H9 (cell line): ENCODE measurements around the gene TENM4. TPM values are rescaled to one million over a fixed set of nuclear protein-coding genes. Genes with fewer than 3 reads are reported as not detected.
A peak's percentile ranks its signal among the peaks of the same experiment; 100 is the strongest.

Experiments
- DNase-seq: peaks from one replicate; pipeline ENCODE4 v3.0.0-alpha.2; 2017
- H2AFZ ChIP-seq: one replicate; pipeline ENCODE4 v1.6.1; 2013; ENCODE audit warnings: mild to moderate bottlenecking, low read length, control low read depth, moderate library complexity
- H2AK5ac ChIP-seq: 2 replicates; pipeline ENCODE4 v1.6.1; 2013; ENCODE audit warnings: low read length, control low read depth, mixed read lengths; ENCODE audit not compliant: insufficient read length
- H2BK120ac ChIP-seq: one replicate; pipeline ENCODE4 v1.6.1; 2013; ENCODE audit warnings: low read depth, mild to moderate bottlenecking, low read length, control low read depth, inconsistent platforms; ENCODE audit not compliant: poor library complexity, severe bottlenecking
- H2BK12ac ChIP-seq: 2 replicates; pipeline ENCODE4 v1.6.1; 2013; ENCODE audit warnings: low read length, control low read depth, mixed read lengths, low read depth; ENCODE audit not compliant: insufficient read length
- H2BK15ac ChIP-seq: 2 replicates; pipeline ENCODE4 v1.6.1; 2013; ENCODE audit warnings: low read depth, low read length, control low read depth
- H2BK20ac ChIP-seq: one replicate; pipeline ENCODE4 v1.6.1; 2013; ENCODE audit warnings: low read depth, mild to moderate bottlenecking, low read length, control low read depth, inconsistent platforms; ENCODE audit not compliant: poor library complexity, severe bottlenecking
- H2BK5ac ChIP-seq: 2 replicates; pipeline ENCODE4 v1.6.1; 2013; ENCODE audit warnings: low read length, control low read depth, mixed read lengths; ENCODE audit not compliant: insufficient read length
- H3K14ac ChIP-seq: 2 replicates; pipeline ENCODE4 v1.6.1; 2013; ENCODE audit warnings: low read length, control low read depth; ENCODE audit not compliant: insufficient read depth
- H3K18ac ChIP-seq: 2 replicates; pipeline ENCODE4 v1.6.1; 2013; ENCODE audit warnings: low read depth, mild to moderate bottlenecking, mixed read lengths, low read length, control low read depth; ENCODE audit not compliant: insufficient read length
- H3K23ac ChIP-seq: 2 replicates; pipeline ENCODE4 v1.6.1; 2013; ENCODE audit warnings: low read length, control low read depth, mixed read lengths, low read depth; ENCODE audit not compliant: insufficient read length
- H3K23me2 ChIP-seq: 2 replicates; pipeline ENCODE4 v1.6.1; 2013; ENCODE audit warnings: low read depth, mild to moderate bottlenecking, mixed read lengths, low read length, control low read depth; ENCODE audit not compliant: insufficient read length, poor library complexity, severe bottlenecking
- H3K27ac ChIP-seq: 2 replicates; pipeline ENCODE4 v1.5.1; 2013; ENCODE audit warnings: low read length, control low read depth, mixed read lengths, low read depth; ENCODE audit not compliant: insufficient read length
- H3K27me3 ChIP-seq: 2 replicates; pipeline ENCODE4 v1.6.1; 2013; ENCODE audit warnings: low read length, control low read depth, inconsistent platforms; ENCODE audit not compliant: insufficient read depth
- H3K4ac ChIP-seq: 2 replicates; pipeline ENCODE4 v1.6.1; 2013; ENCODE audit warnings: low read depth, mild to moderate bottlenecking, control low read depth, inconsistent platforms, low read length, moderate library complexity
- H3K4me1 ChIP-seq: 2 replicates; pipeline ENCODE4 v1.6.1; 2013; ENCODE audit warnings: low read length, control low read depth, inconsistent platforms; ENCODE audit not compliant: insufficient read depth
- H3K4me2 ChIP-seq: 2 replicates; pipeline ENCODE4 v1.6.1; 2013; ENCODE audit warnings: low read length, control low read depth, mixed read lengths; ENCODE audit not compliant: insufficient read length, insufficient read depth
- H3K56ac ChIP-seq: 2 replicates; pipeline ENCODE4 v1.6.1; 2013; ENCODE audit warnings: low read depth, mild to moderate bottlenecking, mixed read lengths, low read length, control low read depth; ENCODE audit not compliant: insufficient read length
- H3K79me1 ChIP-seq: 2 replicates; pipeline ENCODE4 v1.6.1; 2013; ENCODE audit warnings: low read depth, mild to moderate bottlenecking, moderate library complexity, low read length, control low read depth, inconsistent platforms; ENCODE audit not compliant: insufficient read depth, poor library complexity, severe bottlenecking
- H3K79me2 ChIP-seq: 2 replicates; pipeline ENCODE4 v1.6.1; 2013; ENCODE audit warnings: low read length, control low read depth, inconsistent platforms; ENCODE audit not compliant: insufficient read depth
- H3K9ac ChIP-seq: 2 replicates; pipeline ENCODE4 v1.6.1; 2013; ENCODE audit warnings: low read length, control low read depth, mixed read lengths; ENCODE audit not compliant: insufficient read length; ENCODE audit errors: extremely low read depth
- H3K9me3 ChIP-seq: one replicate; pipeline ENCODE4 v1.6.1; 2013; ENCODE audit warnings: low read depth, low read length, inconsistent platforms; ENCODE audit not compliant: control insufficient read depth
- H3T11ph ChIP-seq: one replicate; pipeline ENCODE4 v1.6.1; 2013; ENCODE audit warnings: mild to moderate bottlenecking, low read length, control low read depth, inconsistent platforms
- H4K20me1 ChIP-seq: one replicate; pipeline ENCODE4 v1.6.1; 2013; ENCODE audit not compliant: control insufficient read depth, insufficient read length, insufficient read depth
- H4K5ac ChIP-seq: 2 replicates; pipeline ENCODE4 v1.6.1; 2013; ENCODE audit warnings: low read depth, mild to moderate bottlenecking, mixed read lengths, low read length, control low read depth; ENCODE audit not compliant: insufficient read length
- H4K8ac ChIP-seq: replicated peaks from 2 replicates; pipeline ENCODE4 v1.6.1; 2013; ENCODE audit warnings: low read length, control low read depth, mixed read lengths, low read depth; ENCODE audit not compliant: insufficient read length
- H4K91ac ChIP-seq: 2 replicates; pipeline ENCODE4 v1.6.1; 2013; ENCODE audit warnings: low read depth, mild to moderate bottlenecking, moderate library complexity, mixed read lengths, low read length, control low read depth; ENCODE audit not compliant: insufficient read length
- H3K27ac Mint-ChIP-seq, 3 experiments: 2 replicates in 2 of 3; 3 replicates in 1 of 3; pipeline ENCODE4 v1.8.0; 2020 to 2021; ENCODE audit warnings: mixed read lengths in 3 of 3, mild to moderate bottlenecking in 1 of 3, moderate library complexity in 1 of 3
- H3K27me3 Mint-ChIP-seq: 2 replicates; pipeline ENCODE4 v1.8.0; 2021; ENCODE audit warnings: low read depth, mild to moderate bottlenecking, moderate library complexity, mixed read lengths
- H3K36me3 Mint-ChIP-seq, 3 experiments: 2 replicates in 2 of 3; 3 replicates in 1 of 3; pipeline ENCODE4 v1.8.0; 2020 to 2021; ENCODE audit warnings: low read depth in 3 of 3, mixed read lengths in 3 of 3; ENCODE audit not compliant: insufficient read depth in 1 of 3
- H3K4me1 Mint-ChIP-seq, 2 experiments: 2 replicates each; pipeline ENCODE4 v1.8.0; 2020; ENCODE audit warnings: mixed read lengths in 2 of 2
- H3K4me3 Mint-ChIP-seq, 2 experiments: 2 replicates in 1 of 2; 3 replicates in 1 of 2; pipeline ENCODE4 v1.8.0; 2020 to 2021; ENCODE audit warnings: mild to moderate bottlenecking in 2 of 2, mixed read lengths in 2 of 2, moderate library complexity in 1 of 2
- H3K9me3 Mint-ChIP-seq, 2 experiments: 2 replicates in 1 of 2; 3 replicates in 1 of 2; pipeline ENCODE4 v1.8.0; 2020; ENCODE audit warnings: mild to moderate bottlenecking in 2 of 2, mixed read lengths in 2 of 2, moderate library complexity in 1 of 2
- CTCF ChIP-seq: fragments of 200-600 bp; sonication (generic); conservative IDR thresholded peaks from 3 replicates; pipeline ENCODE4 v1.8.0; 2021; ENCODE audit warnings: antibody characterized with exemption, mild to moderate bottlenecking
- WGBS: extraction: QIAGEN DNeasy Blood & Tissue Kit; methylation state at CpG from one replicate; pipeline ENCODE4 v1.1.7; 2013; ENCODE audit warnings: missing lambda C conversion rate, low lambda C conversion rate, mixed read lengths; ENCODE audit not compliant: insufficient read length; ENCODE audit errors: extremely low coverage; 5-methylcytosine and 5-hydroxymethylcytosine counted together
- total RNA-seq: library from RNA; stranded (reverse); gene quantifications from 2 replicates; pipeline ENCODE4 v1.2.1, GENCODE V29; 2021

Gene TENM4
- total RNA-seq, 1 experiment from 2014 or later: 4.6 TPM

GRCh38 chr11:78689585-78690153, 751.2 kb downstream of the TENM4 start:
- no peak overlapping the region for H2AFZ ChIP-seq
- TF ChIP-seq CTCF: no peak
- H4K5ac ChIP-seq: no peak overlapping the region
- H2BK120ac ChIP-seq: no peak overlapping the region
- no CpG with 5 or more reads among the region's 5 CpGs for WGBS
- no peaks in the 10 kb centered on the region for H3K79me1 ChIP-seq
- H2BK5ac ChIP-seq: no peak overlapping the region
- no peak overlapping the region for H4K91ac ChIP-seq
- no peak overlapping the region for H4K8ac ChIP-seq
- Mint-ChIP-seq H3K4me1 (peaks cover 18 to 31% of the 10 kb centered on the region in 2 experiments), H3K27me3 (peaks cover 10% of the 10 kb centered on the region), H3K4me3 (no peak overlapping the region; a peak in 1 of 5 replicates), H3K9me3 (no peaks in the 10 kb centered on the region), H3K27ac (peak overlapping the region in 2 of 3 experiments; percentile 34 to 90; a peak in 1 of 7 replicates), H3K36me3 (peaks cover 0 to 4% (median 0%) of the 10 kb centered on the region in 3 experiments; a peak in 1 of 7 replicates)
- no peak overlapping the region for H2BK20ac ChIP-seq
- H3K56ac ChIP-seq: no peak overlapping the region
- 0 out of 2 replicates have a peak overlapping the region, but pooled peaks have one; percentile 70 for H3K14ac ChIP-seq
- no peaks in the 10 kb centered on the region for H3K27me3 ChIP-seq
- no peak overlapping the region for H3K18ac ChIP-seq
- H3K23ac ChIP-seq: no peak overlapping the region
- no peak overlapping the region for H3K27ac ChIP-seq
- H2BK12ac ChIP-seq: no peak overlapping the region
- no peaks in the 10 kb centered on the region for H3K9me3 ChIP-seq
- H3K4ac ChIP-seq: no peak overlapping the region
- H2AK5ac ChIP-seq: no peak overlapping the region
- H3K79me2 ChIP-seq: no peaks in the 10 kb centered on the region
- H3K4me2 ChIP-seq: no peak overlapping the region
- no peak overlapping the region for H3K9ac ChIP-seq
- H3K4me1 ChIP-seq: no peaks in the 10 kb centered on the region; the same call in 1 of the 2 replicates
- H4K20me1 ChIP-seq: no peaks in the 10 kb centered on the region
- no peak overlapping the region for H3T11ph ChIP-seq
- no peaks in the 10 kb centered on the region for H3K23me2 ChIP-seq
- no peak overlapping the region for H2BK15ac ChIP-seq
- no peak for DNase-seq
